ENCODE results near the gene UBE2E1.

GRCh38 chr3:23894254-23895061, 88.7 kb downstream of the UBE2E1 start:
- TF ChIP-seq CTCF (conservative IDR thresholded peaks at IDR 0.05) = no peak
- TF ChIP-seq EZH2 (IDR thresholded peaks at IDR 0.05; ENCODE audit: low read depth) = no peak

All from PC-9 (cell line).